CD4-positive, alpha-beta T cell treated with Interleukin-6 at 100 ng/mL for 8 hours (primary cell): ENCODE data around the gene RAB1A.
"Not testable (repeated sequence)": the region's sequence is repeated elsewhere in the genome, so short reads cannot be mapped to it uniquely, and the experiment has no call there.

Experiments used
- DNase-seq: peaks from one replicate; pipeline ENCODE4 v3.0.0-alpha.2; 2020; ENCODE audit warnings: mixed read lengths, low spot score

Gene RAB1A

GRCh38 chr2:65136253-65136652, 6.3 kb upstream of the RAB1A start:
- DNase-seq = no peak

- DNase-seq = no peak
Measured at GRCh38 chr2:65134158-65134557, 4.3 kb upstream of the RAB1A start.

GRCh38 chr2:65133626-65134025, 3.7 kb upstream of the RAB1A start:
- no peak for DNase-seq

- DNase-seq = not testable (repeated sequence)
Measured at GRCh38 chr2:65132930-65133329, 3.0 kb upstream of the RAB1A start.

- no peak for DNase-seq
Measured at GRCh38 chr2:65130664-65131175, 814 bp upstream of the RAB1A start.

GRCh38 chr2:65129286-65129825, 550 bp downstream of the RAB1A start:
- DNase-seq = peak; percentile 11

- no peak for DNase-seq
Measured at GRCh38 chr2:65128297-65129190, 1.4 kb downstream of the RAB1A start.

GRCh38 chr2:65125457-65125856, 4.4 kb downstream of the RAB1A start:
- DNase-seq = not testable (repeated sequence)

- DNase-seq = no peak
Measured at GRCh38 chr2:65122313-65122712, 7.6 kb downstream of the RAB1A start.

- no peak for DNase-seq
Measured at GRCh38 chr2:65120990-65121693, 8.8 kb downstream of the RAB1A start.

- DNase-seq = no peak
Measured at GRCh38 chr2:65116645-65117044, 13.3 kb downstream of the RAB1A start.

GRCh38 chr2:65114921-65115320, 15.0 kb downstream of the RAB1A start:
- no peak for DNase-seq

- no peak for DNase-seq
Measured at GRCh38 chr2:65113816-65114215, 16.1 kb downstream of the RAB1A start.

- no peak for DNase-seq
Measured at GRCh38 chr2:65113229-65113628, 16.7 kb downstream of the RAB1A start.

GRCh38 chr2:65112633-65113032, 17.3 kb downstream of the RAB1A start:
- no peak for DNase-seq

- no peak for DNase-seq
Measured at GRCh38 chr2:65108780-65109179, 21.1 kb downstream of the RAB1A start.

GRCh38 chr2:65107530-65107929, 22.4 kb downstream of the RAB1A start:
- no peak for DNase-seq

GRCh38 chr2:65103013-65103715, 26.7 kb downstream of the RAB1A start:
- no peak for DNase-seq

- DNase-seq = no peak
Measured at GRCh38 chr2:65101071-65101470, 28.8 kb downstream of the RAB1A start.

- DNase-seq = no peak
Measured at GRCh38 chr2:65098741-65099140, 31.2 kb downstream of the RAB1A start.

GRCh38 chr2:65097844-65098243, 32.1 kb downstream of the RAB1A start:
- DNase-seq = no peak

GRCh38 chr2:65096948-65097347, 33.0 kb downstream of the RAB1A start:
- DNase-seq = no peak
